Activated CD8-positive, alpha-beta memory T cell treated with anti-CD3 and anti-CD28 coated beads for 48 hours (primary cell): Measurements from ENCODE around the gene CC2D1A.

Source experiments
- DNase-seq, 3 experiments: peaks; one replicate each; pipeline ENCODE4 v3.0.0-alpha.2; 2020; ENCODE audit warnings: low read depth in 2 of 3, low spot score in 2 of 3

CC2D1A gene

DNA sequence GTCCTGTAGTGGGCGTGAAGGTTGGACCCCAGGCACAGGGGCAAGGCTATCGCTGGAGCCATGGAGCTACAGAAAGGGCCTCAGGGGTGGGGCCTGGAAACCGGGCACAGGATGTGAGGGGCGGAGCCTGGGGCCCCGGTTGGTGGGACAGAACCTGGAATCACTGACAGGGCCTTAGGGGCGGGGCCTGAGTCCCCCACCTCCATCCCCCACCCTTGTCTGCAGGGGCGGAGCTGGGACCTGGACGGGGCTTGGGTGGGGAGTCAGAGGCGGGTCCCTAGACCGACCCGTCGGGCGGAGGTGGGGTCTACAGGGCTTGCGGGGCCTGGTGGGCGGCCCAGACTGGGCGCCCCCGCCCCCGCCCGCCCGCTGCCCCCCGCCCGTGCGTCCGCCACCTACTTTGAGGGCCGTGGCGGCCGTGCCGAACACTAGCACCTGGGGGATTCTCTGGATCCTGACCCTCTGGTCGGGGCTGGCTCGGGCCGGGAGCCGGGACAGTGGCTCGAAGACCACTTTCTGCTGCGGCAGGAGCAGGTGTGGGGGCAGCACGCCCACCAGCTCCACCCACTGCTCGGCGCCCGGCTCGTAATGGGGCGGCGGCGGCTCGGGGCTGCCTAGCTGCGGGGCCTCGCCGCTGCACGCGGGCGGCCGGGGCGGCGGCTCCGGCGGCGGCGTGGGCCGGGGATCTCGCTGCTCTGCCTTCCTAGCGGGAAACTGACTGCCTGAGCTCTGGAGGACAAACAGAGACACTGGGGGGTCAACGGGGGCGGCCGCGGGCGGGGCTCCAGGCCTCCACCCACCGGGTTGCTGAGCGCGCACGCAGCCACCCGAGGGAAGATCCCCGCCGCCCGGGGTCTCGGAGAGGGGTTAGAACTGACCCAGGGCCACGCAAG lies 72.6 kb downstream of the CC2D1A start:
- DNase-seq = no peak

DNA sequence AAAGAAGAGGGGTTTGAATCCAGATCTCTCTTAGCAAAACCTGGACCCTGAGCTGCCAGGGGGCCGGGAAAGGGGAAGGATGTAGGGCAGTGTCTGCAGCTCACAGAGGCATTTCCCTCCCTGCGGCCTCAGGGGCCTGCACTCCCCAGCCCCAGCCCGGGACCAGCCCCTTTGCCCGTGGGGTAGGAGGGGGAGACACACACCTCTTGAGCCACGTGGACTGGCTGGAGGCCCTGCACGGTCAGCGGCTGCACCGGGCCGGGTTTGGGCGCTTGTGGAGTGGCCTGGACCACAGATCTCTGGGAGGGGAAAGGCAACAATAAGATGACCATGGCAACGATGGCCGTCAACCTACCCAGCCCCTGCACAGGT lies 73.2 kb downstream of the CC2D1A start:
- no peak for DNase-seq

DNA sequence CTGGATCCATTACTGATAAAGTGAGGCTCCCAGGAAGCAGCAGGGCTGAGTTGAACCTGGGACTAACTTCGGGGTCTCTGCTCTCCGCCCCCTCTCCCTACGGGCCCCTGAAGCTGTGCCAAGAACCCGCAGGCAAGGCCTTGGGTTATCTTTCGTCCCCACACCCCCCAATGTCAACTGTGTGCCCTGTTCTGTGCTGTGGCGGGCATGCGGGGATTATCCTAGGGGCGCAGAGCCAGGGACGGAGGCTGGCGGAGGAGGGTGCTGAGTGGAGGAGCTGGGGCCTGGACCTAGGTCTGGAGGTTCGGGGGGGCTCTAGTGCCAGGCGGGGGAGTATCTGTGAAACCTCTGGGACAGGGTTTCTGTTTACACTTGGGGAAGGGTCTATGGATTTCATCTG lies 73.7 kb downstream of the CC2D1A start:
- DNase-seq = no peak

DNA sequence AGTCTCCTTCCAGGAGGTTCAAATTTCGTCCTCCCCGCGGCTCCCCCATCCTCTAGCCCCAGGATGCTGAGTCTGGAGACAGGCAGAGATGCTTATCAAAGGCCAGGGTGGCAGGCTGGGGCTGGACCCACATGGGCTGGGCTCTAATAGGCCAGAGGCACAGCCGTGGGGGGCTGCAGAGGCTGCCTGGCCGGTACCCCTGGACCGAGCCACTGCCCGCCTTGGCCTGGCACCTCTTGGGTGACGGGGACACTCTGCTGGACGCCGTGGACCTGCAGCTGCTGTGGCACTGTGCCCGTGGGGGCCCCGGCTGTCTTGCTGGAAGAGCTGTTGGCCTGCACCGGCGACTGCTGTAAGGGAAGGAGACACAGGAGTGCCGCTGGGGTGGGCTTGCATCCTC lies 74.3 kb downstream of the CC2D1A start:
- no peak for DNase-seq
